Measurements from ENCODE around the gene KCNIP4.

KCNIP4 gene

DNA sequence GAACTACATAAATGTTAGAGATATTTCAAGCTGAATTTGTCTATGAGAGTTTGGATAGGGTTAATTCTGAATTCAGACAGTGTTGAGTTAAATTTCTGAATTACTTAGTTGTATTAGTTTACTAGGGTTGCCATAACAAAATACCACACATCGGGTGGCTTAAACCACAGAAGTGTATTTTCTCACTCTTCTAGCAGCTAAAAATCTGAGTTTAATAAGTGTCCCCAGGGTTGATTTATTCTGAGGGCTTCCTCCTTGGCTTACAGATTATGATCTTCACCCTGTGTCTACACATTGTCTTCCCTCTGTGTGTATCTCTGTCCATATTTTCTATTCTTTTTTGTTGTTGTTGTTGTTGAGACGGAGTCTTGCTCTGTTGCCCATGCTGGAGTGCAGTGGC is 929.8 kb downstream of the KCNIP4 start:
- DNase-seq, result no peak

DNA sequence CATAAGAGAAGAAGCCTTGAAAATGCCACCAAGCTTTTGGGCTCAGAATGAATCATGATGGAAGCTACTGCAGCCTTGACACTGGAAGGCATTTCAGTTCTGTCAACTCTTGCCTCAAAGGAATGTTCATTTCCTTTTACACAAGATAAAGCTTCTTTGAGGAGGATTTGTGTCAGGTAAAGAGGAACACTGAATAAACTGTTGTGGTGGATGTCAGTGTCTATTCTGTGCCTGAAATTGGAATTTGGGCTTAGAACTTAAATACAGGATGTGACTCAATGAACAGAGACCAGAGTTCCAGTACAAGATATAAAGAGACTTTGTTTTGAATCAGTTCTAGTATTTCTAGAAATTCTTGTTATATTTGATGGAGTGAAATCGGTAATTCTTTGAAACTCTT is 935.1 kb downstream of the KCNIP4 start:
- DNase-seq, result no peak

DNA sequence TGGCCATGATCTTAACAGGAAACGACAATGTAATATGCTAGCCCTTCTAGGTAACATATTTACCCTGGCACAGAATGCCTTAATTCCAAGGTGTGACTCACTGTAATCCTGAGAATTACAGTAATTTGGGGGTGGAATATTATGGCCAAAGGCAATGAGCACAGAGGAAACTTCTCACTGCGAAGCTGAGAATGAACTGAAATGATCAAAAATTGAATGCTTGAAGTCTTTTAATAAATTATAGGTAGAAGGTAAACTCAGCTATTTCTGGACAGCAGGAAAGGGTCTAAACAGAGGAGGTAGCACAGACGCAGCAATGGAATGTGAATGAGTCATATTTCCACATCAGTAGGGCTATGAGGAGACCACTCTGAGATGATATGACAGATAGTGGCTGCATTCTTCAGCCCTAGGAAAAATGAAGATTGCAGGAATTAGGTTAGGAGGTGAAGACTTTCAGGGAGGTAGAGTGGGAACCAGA is 935.7 kb downstream of the KCNIP4 start:
- DNase-seq, result no peak

DNA sequence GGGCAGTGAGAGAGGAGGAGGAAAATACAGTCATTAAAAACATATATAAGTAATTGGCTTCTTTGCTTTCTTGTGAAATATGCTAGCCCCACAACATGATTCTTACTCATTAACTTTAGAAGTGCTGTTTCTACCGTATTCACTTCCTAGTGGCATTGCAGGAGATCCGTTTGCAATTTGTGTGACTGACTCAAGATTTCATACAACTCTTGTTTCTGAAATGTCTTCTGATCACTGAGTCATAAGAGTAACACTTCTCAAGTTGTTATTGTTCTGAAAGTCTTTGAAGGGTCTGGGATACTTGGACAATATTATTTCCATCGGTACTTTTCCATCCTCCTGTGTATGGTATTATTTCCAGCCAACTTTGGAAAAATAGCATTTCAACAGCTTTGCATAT is 937.5 kb downstream of the KCNIP4 start:
- no peak for DNase-seq

DNA sequence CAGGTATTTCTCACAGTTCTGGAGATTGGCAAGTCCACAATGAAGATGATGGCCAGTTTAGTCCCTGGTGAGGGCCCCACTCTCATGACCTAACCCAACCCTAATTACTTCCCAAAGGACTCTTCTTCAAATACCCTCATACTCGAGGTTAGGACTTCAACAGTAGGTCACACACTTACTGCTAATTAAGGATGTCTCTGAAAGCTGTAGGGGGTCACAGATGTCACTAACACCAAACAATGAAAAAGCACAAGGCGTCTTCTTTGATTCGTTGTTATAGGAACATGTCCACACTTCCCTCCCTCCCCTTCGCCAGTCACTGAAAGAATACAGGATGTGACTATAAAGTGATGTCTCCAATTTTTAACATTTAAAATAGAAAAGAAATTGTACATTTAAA is 938.6 kb downstream of the KCNIP4 start:
- DNase-seq, result no peak

DNA sequence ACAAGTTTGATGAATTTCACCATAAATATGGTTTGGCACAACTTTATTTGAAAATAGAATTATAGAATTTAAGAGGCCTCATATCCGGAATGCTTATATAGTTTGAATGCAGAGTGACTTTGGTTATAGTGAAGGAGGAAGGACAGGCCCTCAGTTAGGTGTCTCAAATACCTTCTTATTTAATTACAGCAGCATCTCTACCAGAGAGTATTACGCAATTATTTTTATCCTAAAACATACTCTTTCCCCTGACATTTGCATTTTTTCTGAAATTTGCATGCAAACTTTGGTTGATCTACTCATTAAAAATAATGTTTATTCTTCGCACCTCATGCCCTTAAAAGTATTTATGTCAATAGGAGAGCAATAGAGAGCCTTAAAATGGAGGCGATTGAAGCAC is 942.9 kb downstream of the KCNIP4 start:
- DNase-seq, result no peak

DNA sequence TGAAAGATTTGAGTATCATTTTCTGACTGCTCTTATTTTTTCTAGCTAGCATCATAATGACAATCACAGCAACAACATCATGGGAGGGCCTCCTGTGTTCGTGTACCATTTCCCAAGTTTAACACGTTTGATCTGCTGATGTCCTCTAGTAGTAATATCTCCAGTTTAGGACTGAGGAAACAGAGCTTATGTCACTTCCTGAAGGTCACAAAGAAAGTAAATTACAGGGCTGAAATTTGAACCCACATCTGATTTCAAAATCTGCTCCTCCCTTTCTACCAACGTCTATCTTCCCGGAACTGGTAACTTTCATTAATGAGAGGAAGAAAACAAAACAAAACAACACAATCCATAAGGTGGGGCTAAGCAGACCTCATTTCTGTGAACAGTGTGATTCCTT is 945.6 kb downstream of the KCNIP4 start:
- DNase-seq, result no peak

DNA sequence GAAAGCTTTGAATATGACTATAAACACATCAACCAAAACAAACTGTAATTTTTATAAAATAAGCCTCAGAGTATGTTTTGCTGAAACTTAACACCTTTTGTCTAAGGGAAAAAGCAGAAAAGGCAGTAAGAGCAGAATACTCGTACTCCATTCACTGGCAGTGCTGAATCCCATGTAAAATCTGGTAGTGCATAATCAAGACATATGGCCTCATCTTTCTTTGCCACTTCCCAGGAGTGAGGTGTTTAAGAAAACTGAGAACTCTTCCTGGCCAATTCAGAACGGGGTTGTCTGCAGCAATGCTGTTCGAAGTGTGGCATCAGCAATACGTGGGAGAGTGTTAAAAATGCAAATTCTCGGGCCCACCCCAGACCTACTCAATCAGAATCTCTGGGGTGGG is 946.3 kb downstream of the KCNIP4 start:
- no peak for DNase-seq

DNA sequence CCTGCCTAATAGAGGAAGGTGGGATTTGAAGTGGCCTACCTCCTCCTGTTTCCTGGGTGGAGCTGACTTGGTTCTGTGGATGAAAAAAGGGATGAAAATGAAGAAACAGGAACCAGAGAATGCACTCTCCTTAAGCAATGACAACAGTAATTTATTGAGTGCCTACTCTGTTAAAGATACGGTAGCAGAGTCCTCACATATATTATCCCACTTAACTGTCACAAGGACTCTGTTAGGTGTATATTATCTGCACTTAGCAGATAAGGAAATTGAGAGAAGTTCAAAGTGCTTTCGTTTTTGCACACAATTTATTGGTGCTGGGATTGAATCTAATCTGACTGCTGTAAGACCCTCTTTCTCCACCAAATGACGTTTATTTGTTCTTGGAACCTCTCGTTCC is 947.1 kb downstream of the KCNIP4 start:
- DNase-seq, result no peak

DNA sequence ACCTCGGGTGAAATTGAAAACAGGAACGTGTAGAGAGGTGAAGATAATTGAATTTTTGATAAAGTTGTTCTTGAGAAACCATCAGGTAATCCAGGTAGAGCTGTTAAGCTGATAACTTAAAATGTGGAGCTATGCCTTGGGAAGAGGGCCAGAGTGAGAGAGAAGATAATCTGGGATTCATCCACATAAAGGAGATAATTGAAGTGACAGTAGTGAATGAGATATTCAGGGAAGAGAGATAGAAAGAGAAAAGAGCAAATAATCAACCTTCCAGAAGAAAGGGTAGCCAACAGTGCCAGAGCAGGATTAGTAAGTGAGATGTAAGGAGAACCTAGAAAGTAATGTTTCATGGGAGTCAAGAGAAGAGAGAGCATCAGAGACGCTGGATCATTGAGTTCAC is 950.7 kb downstream of the KCNIP4 start:
- DNase-seq, result no peak

DNA sequence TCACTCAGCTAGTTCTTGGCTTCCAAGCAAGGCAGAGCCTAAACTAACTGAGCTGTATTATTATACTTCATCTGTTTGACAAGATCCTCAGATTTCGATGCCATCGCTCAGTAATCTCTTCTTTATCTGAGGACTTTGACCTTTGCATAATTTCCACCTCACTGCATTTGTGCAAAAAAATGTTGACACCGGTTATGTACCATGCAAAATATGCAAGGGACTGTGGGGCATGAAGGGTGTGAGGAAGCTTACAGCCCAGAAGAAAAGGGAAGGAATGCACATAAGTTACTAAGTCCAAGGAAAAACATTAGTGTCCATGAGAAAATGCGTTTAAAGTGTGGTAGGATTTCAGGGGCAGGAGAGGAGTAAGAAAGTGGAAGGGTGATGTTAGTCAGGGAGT is 953.0 kb downstream of the KCNIP4 start:
- DNase-seq, result no peak

DNA sequence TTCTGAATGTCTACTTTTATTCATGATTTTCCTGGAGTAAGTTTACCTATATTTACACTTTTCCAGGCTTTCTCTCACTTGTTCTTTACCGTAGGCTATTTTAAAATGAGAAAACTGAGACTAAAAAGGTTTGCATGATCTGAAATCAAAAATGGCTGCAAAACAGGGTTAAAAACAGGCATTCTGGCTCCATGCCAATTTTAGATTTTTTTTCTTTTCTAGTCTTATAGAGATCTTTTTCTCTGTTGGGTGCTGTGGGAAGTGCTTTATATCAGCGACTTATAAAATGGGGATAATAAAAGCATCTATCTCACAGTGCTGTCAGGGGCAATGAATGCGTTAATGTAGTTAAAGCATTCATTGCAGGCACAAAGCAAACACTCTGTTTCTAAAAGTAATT is 953.6 kb downstream of the KCNIP4 start:
- no peak for DNase-seq

DNA sequence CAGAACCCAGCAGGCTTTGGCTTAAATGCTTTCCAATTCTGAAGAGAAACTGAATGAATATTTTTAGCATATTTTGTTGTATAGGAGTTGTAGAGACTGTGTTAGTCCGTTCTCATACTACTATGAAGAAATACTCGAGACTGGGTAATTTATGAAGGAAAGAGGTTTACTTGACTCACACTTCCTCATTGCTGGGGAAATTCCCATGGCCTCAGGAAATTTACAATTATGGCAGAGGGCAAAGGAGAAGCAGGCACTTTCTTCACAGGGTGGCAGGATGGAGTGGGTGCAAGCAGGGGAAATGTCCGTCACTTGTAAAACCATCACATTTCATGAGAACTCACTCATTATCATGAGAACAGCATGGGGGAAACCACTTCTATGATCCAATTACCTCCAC is 956.6 kb downstream of the KCNIP4 start:
- DNase-seq, result no peak

DNA sequence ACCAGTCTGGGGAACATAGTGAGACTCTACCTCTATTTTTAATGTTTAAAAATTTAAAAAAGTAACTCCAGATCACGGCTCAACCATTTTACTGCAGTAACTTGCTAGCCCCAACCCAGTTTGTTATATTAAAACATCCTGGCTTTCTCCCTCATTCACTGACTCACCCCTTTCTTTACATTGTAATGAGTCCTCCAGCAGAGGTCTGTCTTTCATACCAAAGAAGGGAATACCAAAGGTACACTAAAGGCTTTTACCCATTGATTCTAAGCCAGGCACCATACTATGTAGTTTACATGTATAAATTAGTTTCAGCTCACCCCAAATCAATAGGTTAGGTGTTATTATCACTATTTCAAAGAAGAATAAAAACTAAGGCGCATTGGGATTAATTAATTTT is 961.4 kb downstream of the KCNIP4 start:
- DNase-seq, result no peak

DNA sequence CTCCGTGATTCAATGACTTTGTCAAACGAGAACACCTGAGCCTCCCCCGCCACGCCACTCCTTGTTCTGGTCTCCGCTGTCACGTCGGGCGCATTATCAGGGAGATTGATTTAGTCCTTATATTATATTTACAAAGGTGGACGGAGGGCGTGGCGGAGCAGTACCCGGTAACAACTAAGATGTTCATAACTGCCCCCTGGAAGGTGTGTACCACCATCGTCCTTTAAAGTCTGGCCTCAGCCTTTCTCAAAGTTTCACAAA is 964.1 kb downstream of the KCNIP4 start:
- no peak for DNase-seq

DNA sequence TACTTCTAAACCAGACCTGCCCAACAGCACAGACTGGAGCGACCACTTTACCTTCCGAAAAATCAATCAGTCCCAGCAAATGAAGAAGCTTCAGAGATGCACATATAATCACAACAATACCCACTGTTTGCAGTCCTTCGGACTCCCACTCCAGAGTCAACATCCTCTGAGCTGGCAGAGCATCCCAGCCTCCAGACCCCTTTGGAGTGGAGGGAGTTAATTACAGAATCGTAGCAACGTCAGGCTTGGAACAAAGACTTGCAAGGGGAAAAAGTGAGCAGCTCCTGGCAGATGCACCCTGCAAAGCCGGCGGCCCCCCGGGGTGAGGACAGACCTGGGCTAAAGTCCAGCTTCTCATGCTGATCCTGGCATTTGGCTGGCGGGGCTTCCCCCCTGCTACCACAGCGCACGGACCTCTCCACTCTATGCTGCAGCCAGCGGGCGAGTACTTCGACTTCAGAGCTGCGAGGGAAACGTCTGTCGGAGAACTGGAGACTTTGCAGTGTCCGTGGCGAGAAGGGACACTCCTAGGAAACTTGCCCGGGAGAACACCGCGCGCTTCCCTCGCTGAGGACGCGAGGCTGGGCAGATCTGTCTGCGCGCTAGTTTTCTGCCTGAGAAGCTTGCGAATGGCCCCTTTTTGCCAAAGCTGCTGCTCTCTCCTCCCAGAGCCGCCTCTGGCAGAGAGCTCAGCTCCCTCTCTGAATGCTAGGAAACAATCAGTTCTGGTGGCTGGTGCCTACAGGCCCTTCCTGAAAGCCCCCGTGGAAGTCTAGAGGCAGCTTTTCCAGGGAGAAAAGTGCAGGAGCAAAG is 964.6 kb downstream of the KCNIP4 start:
- DNase-seq, result no peak

DNA sequence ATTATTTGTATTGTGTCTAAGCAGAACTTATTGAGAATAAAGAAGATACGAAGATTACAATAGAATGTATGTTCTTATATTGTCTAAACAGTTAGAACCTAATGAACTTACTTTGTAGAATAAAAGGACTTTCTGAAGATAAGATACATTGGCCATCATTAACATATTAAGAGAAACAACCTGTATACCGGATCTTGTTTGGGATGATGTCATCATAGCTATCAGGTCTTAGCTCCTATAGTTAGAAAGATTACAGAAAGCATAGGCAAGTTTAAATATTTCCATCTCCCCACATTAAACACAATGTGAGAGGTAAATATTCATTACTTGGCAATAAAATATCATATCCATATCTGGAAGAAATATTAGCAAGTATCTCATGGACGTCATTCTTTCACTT is 966.0 kb downstream of the KCNIP4 start:
- DNase-seq, result no peak

DNA sequence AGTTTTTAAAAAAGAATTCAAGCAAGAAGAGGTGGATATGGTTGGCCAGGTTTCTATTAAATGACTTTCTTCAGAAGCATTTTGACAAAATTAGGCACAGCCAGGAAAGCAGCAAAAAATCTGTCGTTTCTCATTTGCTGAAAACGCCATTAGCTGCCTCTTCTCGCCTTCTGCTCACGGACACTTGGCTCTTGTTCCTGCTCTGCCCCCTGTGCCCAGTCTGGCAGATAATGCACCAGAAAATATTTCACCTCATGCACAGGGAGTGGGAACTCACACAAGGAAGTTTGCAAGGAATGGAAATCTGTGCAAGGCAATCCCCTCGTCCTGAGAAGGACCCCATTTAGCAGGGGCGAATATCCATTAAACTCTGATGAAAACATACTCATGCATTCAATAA is 988.3 kb downstream of the KCNIP4 start:
- DNase-seq, result no peak

DNA sequence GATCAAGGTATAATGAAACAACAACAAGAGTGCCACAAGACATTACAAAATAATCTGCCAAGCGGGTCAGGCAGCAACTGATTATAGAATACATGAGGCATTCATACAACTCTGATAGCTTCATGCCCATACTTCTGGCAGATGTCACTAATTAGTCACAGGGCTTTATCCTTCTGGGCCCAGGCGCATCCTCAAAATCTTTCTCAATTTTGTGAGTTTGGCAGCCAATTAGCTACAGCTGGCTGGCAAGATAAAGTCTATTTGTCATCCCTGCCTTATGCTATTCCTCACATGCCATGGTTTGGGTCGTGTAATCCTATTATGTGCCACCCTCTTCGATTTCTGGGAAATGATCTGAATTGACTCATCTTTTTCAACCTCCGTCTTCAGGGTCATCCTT is 994.0 kb downstream of the KCNIP4 start:
- DNase-seq, result no peak

DNA sequence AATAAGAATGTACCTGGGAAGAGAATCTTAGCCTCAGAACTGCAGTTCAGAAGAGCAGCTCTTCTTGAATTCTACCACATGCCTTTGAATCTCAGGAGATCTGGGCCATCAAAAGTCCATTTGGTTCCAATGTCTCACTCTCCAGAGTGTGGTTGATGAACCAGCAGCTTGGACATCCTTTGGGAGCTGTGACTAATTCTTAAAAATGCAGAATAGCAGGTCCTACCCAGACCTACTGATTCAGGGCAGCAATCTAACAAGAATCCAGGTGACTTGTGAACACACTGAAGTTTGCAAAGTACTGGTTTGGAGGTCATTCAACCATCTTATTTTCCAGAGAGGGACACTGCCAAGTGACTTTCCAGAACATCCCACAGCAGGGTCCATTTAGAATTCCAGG is 1003.6 kb downstream of the KCNIP4 start:
- no peak for DNase-seq

DNA sequence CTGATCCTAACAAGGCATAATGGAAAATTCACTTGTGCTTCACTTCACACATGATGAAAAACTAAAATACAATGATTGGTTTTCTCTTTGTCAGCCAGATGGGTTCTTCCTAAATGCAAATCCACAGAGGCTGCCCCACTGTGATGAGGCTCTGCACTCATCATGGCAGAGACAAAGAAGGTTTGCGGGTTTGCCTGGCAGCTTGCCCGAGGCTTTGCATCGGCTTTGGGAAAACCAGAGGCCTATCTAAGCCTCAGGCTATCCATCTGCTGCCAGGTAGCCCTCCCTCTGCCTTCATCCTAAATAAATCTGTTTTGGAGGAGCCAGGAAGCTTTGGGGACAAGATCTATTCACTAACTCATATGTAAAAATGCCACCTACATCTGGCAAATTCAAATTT is 1004.1 kb downstream of the KCNIP4 start:
- DNase-seq, result peak; percentile 67

DNA sequence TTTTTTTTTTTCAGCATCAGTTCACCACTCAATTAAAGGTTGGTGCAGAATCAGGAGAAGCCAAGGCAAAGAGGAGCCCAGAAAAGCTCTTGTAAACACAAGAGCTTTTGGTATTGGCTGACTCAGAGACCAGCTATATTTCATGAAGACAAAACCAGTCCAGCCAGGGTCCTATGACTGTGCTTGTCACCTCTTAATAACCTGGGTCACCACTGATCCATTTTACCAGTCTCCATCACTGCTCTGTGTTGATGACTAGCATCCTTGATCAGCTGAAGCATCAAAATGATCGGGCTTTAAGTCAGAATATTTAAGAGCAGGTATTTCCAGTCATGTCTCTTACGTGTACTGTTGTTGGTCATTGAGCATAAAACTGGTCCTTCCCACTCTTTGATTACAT is 1010.4 kb downstream of the KCNIP4 start:
- DNase-seq, result no peak

DNA sequence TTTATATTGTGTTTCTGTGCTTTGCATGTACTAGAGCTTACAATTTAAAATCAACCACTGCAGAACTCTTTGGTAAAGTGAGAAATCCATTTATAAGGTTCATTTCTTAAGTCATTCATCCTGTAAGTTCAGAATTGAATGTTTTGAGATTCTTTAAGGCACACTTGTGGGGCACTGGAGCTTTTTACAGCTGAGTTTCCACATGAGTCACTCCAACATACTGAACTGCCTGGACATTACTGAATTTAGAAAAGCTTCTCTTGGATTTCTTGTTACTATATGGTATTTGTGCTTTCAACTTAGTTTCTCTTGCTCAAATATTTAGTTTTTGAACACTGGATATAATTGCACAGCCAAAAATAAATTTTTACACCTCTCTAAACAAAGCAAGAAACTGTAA is 1022.0 kb downstream of the KCNIP4 start:
- no peak for DNase-seq

DNA sequence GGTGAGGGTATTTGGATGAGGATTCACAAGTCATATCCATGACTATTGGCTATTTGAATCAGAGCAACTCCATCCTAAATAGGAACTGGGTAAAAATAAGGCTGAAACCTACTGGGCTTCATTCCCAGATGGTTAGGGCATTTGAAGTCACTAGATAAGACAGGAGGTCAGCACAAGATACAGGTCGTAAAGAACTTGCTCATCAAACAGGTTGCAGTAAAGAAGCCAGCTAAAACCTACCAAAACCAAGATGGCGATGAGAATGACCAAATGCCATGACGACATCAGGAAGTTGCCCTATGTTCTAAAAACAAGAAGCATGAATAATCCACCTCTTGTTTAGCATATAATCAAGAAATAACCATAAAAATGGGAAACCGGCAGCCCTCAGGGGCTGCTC is 1023.4 kb downstream of the KCNIP4 start:
- DNase-seq, result no peak

DNA sequence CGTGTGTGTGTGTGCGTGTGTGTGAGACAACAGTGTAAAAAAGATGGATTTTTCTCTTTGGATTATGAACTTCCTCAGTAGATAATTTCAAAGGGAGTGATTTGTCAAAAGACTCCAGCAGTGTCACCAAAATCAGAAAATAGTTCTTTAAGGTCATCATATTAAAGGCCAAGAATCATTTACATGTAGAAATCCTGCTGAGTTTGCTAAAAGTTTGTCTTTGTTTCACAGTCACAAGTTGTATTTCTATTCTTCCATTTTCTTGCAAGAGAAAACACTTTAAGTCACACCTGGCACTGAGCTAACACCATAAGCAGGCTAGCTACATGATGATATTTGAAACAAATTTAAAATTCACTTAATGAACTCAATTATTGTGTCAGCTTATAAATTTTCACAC is 1025.6 kb downstream of the KCNIP4 start:
- DNase-seq, result no peak

DNA sequence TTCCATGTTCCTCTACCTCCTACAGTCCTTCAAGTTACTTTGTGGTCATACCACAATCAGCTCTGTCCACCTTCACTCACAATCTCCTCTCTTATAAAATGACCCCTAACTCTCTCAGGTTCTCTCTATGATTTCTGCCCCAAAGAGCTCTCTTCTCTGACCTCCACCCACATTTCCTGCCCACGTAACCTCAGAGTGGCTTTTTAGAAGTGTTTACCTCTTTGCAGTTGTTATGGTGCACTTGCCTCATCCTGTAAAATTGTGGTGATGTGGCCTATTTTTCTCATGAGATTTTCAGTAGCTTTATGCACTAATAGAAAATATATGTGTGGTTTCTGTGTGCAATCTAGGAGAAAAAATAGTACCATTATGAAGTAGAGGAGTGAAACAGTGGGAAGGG is 1032.5 kb downstream of the KCNIP4 start:
- no peak for DNase-seq
